IPS-NIHi7 (cell line): ENCODE results near the gene USP34.
"Not testable (repeated sequence)": the region's sequence is repeated elsewhere in the genome, so short reads cannot be mapped to it uniquely, and the experiment has no call there.

Source experiments
- DNase-seq: peaks from one replicate; pipeline ENCODE4 v3.0.0; 2012; ENCODE audit warnings: mixed read lengths; ENCODE audit errors: extremely low spot score

The USP34 gene

DNA sequence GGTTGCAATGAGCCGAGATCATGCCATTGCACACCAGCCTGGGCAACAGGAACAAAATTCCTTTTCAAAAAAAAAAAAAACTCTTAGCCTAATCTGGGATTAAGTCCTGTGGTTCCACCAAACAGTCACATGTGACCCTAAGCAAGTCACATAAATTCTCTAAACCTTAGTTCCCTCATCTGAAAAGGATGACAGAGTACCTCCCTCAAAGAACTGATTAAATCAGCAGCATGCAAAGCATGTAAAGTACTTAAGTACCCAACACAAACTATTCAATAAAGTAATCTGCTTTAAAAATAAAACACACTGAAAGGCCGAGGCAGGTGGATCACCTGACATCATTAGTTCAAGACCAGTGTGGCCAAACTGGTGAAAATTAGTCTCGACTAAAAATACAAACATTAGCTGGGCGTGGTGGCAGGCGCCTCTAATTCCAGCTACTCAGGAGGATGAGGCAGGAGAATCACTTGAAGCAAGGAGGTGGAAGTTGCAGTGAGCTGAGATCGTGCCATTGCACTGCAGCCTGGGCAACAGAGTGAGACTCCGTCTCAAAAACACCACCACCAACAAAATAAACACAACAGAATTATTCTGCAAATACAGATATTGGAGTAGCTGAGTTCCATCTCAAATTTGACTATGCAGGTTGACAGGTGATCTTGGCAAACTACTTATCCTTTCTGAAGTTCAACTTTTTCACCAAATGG, 7.0 kb downstream of the USP34 start:
- no peak for DNase-seq

DNA sequence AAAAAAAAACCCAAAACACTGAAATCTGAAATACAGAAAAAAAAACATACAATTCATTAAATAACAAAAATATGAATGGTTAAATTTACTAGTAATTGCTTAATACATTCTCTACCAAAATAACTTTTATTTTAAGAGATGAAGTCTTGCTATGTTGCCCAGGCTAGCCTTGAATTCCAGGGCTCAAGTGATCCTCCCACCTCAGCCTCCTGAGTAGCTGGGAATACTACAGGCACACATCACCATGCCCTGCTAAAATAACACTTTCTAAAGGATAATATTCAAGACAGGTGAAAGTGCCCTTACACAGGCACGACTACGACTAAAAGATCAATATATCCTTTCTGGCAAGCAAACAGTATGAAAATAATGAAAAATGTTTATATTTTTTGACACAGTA, 9.5 kb downstream of the USP34 start:
- no peak for DNase-seq

DNA sequence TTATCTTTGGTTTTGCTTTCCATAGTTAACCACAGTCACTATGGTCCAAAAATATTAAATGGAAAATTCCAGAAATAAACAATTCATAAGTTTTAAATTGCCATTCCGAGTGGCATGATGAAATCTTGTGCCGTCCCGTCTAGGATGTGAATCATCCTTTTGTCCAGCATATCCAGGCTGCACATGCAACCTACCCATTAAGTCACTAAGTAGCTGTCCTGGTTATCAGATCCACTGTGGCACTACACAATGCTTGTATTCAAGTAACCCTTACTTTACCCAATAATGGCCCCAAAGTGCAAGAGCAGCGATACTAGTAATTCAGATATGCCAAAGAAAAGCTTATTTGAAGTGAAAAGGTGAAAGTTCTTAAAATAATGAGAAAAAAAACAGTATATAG, 10.7 kb downstream of the USP34 start:
- DNase-seq: no peak

DNA sequence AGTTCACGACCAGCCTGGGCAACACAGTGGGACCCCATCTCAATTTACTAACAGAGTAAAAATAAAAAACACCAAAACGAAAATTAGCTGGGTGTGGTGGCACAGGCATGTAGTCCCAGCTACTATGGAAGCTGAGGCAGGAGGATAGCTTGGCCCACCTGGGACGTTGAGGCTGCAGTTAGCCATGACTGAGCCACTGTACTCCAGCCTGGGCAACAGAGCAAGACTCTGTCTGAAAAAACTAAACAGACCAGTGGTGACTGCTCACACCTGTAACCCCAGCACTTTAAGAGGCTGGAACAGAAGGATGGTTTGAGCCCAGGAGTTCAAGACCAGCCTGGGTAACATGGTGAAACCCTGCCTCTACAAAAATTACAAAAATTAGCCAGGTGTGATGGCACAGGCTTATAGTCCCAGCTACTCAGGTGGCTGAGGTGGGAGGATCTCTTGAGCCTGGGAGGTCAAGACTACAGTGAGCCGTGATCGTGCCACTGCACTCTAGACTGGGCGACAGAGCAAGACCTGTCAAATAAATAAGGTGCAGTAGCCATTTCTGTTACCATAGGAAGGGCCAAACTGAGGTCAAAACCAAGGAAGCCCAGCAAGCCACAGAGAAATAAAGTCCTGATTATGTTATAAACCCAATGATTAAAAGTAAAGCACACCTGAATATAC, 14.0 kb downstream of the USP34 start:
- no peak for DNase-seq

DNA sequence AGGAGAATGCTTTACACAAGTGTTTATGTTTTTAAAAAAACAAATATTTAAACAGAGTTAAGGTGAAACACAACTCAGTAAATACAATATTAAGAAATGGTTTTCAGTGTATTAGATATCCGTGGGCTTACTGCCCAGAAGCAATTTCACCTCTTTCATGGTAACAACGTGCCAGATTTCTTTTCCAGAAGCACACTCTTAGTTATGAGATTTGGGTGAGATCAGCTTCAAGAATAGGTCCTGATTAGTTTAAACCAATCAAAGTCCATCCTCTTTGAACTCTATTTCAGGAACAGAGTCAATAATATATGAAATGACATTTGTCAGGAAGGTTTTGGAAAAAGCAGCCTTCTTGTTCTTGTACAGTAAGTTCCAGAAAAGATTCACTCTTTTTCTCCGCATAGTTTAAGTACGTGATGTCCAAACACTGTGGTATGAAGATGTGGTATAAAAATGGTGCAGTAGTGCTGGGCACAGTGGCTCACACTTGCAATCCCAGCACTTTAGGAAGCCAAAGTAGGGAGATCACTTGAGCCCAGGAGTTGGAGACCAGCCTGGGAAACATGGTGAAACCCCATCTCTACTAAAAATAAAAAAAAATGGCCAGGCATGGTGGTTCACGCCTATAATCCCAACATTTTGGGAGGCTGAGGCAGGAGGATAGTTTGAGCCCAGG, 14.7 kb downstream of the USP34 start:
- no peak for DNase-seq

DNA sequence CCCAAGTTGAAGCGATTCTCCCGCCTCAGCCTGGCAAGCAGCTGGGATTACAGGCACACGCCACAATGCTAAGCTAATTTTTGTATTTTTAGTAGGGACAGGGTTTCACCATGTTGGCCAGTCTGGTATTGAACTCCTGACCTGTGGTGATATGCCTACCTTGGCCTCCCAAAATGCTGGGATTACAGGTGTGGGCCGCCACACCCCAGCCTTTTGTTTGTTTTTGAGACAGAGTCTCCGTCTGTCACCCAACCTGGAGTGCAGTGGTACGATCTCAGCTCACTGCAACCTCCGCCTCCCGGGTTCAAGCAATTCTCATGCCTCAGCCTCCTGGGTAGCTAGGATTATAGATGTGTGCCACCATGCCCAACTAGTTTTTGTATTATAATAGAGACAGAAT, 15.9 kb downstream of the USP34 start:
- DNase-seq: not testable (repeated sequence)

DNA sequence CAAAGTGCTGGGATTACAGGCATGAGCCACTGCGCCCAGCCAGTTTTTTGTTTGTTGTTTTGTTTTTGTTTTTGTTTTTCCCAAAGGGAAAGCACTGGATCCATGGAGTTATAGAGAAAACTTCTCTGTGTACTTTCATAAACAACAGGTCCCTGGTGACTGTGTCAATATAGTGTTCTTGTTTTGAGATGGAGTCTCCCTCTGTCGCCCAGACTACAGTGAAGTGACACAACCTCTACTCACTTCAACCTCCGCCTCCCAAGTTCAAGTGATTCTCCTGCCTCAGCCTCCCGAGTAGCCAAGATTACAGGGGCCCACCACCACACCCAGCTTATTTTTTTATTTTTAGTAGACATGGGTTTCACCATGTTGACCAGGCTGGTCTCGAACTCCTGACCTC, 16.5 kb downstream of the USP34 start:
- DNase-seq: no peak

DNA sequence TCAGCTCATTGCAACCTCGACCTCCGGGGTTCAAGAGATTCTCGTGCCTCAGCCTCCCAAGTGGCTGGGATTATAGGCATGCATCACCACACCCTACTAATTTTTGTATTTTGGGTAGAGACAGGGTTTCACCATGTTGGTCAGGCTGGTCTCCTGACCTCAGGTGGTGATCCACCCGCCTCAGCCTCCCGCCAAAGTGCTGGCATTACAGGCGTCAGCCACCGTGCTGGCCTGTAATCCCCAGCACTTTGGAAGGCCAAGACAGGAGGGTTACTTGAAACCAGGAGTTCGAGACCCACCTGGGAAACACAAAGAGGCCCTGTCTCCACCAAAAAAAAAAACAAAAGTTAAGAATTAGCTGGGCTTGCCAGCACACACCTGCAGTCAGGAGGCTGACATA, 18.5 kb downstream of the USP34 start:
- DNase-seq: no peak

DNA sequence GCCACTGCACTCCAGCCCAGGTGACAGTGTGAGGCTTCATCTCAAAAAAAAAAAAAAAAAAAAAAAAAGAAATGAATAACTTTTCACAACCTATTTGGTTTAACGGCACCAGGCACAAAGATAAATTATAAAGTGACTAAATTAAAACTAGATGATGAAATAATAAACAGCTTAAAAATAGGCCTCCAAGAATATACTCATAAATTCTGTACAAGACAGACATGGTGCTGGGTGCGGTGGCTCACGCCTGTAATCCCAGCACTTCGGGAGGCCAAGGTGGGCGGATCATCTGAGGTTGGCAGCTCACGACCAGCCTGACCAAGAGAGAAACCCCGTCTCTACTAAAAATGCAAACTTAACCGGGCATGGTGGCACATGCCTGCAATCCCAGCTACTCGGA, 19.7 kb downstream of the USP34 start:
- no peak for DNase-seq

DNA sequence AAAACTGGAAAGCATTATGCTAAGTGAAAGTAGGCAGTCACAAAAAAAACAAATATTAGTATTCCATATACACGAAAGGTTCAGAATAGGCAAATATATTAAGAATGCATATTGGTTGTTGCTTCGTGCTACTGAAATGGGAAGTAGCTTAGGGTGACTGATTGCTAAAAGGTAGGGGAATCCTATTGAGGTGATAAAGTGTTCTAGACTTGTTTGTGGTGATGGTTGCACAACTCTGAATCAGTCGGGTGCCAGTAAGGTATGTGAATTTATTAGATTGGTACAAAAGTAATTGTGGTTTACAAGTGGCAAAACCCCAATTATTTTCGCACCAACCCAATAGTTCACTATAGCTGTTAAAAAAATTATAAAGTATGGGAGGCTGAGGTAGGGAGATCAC, 20.7 kb downstream of the USP34 start:
- DNase-seq: no peak

DNA sequence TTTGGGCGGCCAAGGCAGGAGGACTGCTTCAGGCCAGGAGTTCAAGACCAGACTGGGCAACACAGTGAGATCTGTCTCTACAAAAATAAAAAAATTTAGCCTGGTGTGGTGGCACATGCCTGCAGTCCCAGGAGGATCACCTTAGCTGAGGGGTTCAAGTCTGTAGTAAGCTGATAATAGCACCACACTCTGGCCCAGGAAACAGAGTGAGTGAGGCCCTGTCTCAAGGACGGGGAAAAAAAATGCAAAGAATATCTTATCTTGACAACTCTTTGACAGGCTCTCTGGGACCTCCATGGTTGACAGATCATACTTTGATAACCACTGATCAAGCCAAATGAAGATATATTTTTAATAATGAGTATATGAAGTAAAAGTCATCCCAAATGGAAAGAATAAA, 22.7 kb downstream of the USP34 start:
- no peak for DNase-seq

DNA sequence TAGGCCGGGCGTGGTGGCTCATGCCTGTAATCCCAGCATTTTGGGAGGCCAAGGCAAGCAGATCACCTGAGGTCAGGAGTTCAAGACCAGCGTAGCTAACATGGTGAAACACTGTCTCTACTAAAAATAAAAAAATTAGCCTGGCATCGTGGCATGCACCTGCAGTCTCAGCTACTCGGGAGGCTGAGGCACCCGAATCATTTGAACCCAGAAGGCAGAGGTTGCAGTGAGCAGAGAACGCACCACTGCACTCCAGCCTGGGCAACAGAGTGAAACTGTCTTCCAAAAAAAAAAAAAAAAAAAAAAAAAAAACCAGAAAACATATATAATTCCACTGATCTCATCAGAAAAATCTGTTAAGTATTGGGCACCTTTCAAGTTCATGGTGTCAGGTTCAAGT, 23.9 kb downstream of the USP34 start:
- not testable (repeated sequence) for DNase-seq

DNA sequence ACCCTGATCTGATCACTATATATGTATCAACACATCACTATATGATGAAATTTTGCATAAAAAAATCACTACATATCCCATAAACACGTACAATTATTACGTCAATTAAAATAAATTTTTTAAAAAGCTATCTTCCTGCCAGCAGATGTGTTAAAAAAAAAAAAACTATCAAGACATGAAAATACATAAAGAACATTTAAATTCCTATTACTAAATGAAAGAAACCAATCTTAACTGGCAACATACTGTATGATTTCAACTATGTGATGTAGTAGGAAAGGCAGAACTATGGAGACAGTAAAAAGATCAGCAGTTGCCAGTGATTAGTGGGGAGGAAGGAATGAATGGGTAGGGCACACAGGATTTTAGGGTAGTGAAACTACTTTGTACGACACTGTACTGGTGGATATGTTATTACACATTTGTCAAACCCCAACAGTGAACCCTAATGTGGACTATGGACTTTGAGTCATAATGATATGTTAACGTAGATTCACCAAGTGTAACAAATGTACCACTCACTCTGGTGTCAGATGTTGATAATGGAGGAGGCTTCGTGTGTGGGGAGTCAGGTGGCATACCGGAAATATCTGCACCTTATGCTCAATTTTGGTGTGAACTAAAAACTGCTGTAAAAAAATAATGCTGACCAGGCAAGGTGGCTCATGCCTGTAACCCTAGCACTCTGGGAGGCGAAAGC, 27.4 kb downstream of the USP34 start:
- DNase-seq: no peak

DNA sequence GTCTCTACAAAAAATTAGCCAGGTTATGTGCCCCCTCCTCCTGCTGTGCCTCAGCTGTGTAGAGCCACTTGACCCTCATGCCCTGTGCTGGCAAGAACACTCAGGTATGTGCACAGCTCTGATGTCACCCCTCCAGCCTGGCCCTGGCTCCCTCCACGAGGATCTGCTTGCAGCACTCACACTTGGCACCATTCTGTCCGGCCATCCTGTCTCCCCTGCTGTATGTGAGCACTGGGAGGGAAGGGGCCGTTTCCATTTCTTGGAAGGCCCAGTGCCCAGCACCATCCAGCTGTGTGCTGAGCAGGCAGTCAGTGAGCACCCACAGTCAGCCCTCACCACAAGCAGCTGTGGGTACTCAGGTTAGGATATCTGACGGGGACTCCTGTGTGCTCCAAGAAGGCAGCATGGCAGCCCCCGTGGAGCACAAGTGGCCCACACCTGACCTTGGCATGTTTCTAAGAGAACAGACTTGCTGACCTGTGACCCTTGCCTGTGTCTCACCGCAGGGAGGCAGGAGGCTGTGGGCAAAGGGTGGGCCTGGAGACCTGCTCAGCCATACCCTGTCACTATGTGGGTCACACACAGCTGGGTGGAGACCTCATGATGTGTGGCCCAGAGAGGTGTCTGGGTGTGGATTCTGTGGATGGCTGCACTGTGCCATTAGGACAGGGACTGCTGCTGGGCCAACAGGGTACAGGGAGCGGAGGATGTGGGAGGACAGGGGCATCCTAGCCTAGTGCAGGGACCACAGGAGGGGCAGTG, 31.5 kb downstream of the USP34 start:
- DNase-seq: no peak

DNA sequence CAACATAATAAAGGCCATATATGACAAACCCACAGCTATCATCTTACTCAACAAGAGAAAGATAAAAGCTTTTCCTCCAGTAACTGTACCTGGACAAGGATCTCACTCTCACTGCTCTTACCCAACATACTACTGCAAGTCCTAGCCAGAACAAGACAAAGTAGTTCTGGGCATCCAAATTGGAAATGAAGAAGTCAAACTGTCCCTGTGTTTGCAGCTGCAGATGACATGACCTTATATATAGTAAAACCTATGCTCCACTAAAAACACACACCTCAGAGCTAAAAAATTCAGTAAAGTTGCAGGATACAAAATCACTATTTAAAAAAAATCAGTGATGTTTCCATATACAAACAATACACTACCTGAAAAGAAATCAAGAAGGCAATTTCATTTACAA, 32.2 kb downstream of the USP34 start:
- DNase-seq: no peak

DNA sequence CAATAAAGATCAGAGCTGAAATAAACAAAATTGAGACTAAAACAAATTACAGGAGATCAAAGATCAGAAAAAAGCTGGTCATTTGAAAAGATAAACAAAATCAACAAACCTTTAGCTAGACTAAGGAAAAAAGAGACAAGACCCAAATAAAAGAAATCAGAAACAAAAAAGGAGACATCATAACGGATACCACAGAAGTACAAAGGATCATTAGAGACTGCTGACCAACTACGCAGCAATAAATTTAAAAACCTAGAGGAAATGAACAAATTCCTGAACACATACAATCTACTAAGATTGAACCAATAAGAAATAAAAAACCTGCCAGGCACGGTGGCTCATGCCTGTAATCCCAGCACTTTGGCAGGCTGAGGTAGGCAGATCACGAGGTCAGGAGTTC, 33.7 kb downstream of the USP34 start:
- DNase-seq: no peak

DNA sequence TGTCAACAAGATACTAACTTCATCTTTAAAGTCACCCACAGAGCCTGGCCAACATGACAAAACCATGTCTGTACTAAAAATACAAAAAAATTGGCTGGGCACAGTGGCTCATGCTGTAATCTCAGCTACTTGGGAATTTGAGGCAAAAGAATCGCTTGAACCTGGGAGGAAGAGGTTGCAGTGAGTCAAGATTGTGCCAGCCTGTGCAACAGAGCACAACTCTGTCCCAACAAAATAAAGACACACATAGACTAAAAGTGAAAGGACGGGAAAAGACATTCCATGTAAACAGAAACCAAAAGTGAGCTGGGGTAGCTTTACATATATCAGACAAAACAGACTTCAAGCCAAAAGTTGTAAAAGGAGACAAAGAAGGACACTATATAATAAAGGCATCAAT, 34.8 kb downstream of the USP34 start:
- no peak for DNase-seq

DNA sequence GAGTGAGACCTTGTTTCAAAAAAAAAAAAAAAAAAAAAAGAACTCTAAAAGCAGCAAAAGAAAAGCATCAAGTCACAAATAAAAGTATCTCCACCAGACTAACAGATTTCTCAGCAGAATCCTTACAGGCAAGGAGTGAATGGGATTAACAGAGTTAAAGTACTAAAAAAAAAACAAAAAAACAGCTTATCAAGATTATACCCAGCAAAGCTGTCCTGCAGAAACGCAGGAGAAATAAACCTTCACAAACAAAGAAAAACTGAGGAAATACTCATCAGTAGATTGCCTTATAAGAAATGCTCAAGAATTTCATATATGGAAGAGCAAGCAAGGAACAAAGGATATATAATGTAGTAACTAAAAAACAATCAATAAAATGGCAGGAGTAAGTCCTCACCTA, 35.6 kb downstream of the USP34 start:
- no peak for DNase-seq

DNA sequence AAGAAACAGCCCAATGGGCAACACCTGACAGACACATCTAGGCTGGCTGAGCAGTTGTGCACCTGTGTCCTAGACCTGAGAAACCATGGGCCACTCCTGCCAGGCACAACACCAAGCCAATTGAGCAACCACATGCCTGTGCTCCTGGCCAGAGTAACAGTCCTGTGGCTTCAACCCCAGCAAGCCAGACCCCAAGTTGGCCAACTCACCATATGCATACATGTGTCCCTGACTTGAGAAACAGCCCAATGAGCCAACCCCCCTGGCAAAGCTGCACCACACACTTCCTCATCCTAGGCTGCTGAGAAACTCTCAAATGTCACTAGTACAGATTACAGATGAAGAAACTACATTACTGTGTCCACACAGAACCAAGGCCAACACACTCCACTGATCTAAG, 36.6 kb downstream of the USP34 start:
- no peak for DNase-seq

DNA sequence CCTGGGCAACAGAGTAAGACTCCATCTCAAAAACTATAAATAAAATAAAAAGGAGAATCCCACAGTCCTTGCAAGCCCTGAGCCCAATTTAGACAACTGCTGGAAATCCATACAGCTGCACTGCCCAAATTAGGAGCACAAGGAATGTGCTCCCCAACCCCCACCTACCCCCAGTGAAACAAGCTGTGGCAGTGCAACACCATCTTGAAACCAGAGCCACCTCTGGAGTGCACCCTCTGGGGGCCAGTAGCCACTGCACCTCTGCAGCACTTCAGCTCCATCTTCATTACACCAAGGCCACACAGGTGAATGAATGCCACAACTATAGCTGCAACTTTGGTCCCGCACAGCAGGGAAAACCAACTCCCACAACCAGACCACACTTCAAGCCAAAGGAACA, 37.3 kb downstream of the USP34 start:
- no peak for DNase-seq

DNA sequence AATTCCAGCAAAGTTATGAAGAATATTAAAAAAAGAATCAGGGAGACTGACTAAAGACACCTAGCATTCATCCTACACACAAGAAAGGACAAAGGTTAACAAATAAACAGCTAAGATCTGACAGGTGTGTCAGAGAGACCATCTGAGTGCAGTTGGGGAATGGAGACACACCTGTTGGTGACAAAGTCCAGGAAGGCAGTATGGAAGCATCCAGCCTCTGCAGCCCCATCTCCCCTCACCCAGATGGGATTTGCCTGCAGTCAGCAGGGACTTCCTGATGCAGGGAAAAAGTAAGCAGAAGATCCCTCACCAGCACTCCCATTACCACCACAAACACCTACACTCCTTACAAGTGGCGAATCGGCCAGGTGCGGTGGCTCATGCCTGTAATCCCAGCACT, 37.9 kb downstream of the USP34 start:
- DNase-seq: no peak

DNA sequence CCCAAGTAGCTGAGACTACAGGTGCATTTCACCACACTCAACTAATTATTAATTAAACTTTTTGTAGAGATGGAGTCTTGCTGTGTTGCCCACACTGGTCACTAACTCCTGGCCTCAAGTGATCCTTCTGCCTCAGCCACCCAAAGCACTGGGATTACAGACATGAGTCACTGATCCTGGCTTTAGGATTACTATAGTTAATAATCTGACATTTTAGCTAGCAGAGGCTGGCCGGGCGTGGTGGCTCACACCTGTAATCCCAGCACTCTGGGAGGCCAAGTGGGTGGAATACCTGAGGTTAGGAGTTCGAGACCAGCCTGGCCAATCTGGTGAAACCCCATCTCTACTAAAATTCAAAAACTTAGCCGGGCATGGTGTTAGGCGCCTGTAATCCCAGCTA, 39.5 kb downstream of the USP34 start:
- no peak for DNase-seq
